Hematopoietic multipotent progenitor cell treated with erythropoietin and hydrocortisone succinate and interleukin-3 and kit ligand, for 8 days (in vitro differentiated cells): ENCODE results near the gene TMEM175.

Source experiments
- DNase-seq: peaks from one replicate; pipeline ENCODE4 v3.0.0-alpha.2; 2015

The TMEM175 gene

DNA sequence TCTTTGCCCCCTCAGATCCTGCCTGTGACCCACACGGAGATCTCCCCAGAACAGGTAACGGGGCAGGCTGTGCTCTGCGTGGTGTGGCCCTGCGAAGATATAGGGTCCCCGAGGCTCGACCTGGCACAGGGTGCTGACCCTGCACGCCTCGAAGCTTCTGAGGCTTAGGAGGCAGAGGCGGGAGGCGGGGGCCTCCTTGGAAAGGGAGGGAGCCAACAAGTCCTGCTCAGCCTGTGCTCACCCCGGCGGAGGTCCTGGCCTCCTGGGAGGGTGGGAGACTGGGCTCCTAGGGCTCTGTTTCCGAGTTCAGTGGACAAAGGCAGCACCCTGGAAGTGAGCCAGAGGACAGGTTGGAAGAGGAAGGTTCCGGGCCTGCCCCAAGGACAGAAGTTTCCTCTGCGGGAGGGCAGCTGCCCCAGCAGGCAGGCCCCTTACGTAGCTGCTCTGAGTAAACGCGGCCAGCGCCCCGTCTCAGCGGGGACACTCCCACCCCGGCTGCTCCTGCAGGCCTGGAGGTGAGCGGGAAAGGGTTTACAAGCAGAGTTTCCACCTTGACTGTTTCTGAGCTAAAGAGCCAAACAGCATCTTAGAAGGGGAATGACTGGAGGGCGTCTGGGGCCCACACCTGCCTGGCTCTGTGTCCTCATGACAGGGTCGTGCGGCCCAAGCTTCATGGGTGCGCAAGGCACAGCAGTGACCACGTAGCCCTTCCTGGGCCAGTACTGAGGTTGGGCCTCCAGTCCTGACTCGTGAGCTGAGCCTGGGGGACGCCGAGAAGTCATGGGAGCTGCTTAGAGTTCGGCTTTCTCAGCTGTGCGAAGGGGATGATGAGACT lies 16.1 kb downstream of the TMEM175 start:
- DNase-seq: no peak

DNA sequence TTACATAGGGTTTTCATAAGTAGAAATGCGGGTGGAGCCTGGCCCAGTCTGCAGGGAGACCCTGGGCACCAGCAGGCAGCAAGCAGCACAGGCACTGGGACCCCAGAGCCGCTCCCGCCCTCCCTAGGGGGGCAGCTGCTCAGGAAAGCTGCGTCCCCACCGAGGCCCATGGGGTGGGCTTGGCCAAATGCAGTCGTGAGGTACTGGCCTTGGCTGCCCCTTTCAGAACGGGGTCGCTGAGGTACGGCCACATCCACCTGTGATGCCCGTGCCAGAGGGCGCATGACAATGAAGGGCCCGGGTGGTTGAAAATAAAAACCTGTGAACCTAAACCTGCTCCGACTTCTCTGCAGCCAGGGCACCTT lies 16.7 kb downstream of the TMEM175 start:
- no peak for DNase-seq

DNA sequence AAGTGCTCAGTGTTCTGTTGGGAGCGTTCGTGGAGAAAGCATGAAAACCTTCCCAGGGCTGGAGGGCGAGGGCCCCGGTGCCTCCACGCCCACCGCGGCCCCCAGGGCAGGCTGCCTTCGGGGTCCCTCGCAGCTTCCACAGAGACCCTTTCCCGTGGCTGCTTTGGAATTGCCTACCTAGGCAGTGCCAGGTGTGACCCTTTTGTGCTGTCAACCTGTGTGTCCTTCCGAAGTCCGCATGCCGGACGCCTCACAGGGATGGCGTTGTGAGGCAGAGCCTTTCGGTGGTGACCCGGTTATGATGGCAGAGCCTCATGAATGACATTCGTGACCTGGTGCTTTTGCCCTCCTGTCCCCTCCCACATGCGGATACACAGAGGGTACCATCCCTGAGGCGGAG lies 17.4 kb downstream of the TMEM175 start:
- no peak for DNase-seq

DNA sequence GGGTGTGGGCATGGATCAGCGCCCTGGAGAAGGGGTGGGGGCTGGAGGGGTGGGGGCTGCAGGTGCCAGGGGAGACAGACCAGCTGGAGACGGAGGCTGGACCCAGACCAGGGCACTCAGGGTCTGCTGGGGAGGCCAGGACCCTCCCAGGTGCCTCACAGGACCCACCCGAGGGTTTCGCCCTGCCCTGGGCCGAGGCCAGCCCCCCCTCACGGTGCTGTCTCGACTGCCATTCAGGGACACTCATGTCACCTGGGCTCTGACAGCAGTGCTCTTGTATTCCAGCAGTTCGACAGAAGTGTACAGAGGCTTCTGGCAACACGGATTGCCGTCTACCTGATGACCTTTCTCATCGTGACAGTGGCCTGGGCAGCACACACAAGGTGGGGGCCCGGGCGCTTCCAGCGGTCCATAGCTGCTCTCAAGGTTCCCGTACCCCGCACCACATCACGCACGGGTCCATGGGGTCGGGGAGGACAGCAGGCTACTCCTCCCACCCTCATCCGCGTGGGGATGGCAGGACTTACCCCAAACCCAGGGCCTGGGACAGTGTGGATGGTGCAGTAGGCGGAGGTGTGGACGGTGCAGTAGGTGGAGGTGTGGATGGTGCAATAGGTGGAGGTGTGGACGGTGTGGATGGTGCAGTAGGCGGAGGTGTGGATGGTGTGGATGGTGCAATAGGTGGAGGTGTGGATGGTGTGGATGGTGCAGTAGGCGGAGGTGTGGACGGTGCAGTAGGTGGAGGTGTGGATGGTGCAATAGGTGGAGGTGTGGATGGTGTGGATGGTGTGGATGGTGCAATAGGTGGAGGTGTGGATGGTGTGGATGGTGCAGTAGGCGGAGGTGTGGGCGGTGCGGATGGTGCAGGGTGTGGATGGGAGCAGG lies 18.1 kb downstream of the TMEM175 start:
- no peak for DNase-seq

DNA sequence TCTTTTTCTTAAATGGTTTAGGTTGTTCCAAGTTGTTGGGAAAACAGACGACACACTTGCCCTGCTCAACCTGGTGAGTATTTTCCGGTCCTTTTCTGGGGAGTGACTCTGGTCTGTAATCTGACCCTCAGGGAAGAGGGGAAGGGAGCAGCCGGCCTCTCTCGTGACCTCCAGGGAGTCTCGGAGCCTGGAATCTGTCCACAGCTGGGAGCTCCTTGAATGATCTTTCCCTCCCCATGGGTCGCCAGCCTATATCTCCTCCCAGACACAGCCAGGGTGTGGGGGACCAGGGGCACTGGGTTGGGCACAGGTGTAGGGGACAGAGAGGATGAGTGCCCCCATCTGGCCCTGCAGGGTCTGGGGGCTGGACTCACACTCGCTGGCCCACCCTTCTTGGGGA lies 18.9 kb downstream of the TMEM175 start:
- no peak for DNase-seq

DNA sequence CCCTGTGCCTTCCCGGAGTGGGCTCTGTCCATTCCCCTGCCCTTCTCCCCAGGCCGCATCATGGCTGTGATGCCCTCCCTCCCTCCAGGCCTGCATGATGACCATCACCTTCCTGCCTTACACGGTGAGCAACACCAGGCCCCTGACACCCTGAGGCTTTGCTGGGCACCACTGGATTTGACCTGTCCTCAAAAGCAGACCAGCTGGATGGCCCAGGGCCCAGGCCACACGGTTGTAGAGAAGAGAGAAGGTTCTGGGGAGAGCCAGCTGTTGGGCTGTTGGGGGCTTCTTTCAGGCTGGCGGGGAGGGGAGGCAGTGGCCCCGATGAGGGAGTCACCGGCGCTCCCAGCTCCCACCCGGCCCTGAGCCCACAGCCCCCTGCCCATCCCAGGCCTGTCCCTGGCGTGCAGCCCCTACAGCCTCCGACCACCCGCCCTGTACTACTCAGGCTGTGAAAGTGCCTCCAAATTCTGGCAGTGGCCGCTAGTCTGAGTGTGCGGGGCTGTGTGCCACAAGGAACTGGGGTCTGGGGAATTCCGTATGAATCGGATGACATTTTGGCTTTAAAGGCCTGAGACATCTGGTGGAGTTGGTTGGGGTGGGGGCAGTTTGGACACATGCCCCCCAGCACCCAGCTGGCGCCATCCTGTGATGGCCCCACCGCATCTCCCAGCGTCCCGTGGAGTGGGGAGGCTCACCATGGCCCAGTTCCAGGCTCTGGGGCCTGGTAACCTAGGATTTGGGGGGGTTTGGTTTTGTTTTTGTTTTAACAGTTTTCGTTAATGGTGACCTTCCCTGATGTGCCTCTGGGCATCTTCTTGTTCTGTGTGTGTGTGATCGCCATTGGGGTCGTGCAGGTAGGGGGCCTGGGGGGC lies 19.6 kb downstream of the TMEM175 start:
- no peak for DNase-seq

DNA sequence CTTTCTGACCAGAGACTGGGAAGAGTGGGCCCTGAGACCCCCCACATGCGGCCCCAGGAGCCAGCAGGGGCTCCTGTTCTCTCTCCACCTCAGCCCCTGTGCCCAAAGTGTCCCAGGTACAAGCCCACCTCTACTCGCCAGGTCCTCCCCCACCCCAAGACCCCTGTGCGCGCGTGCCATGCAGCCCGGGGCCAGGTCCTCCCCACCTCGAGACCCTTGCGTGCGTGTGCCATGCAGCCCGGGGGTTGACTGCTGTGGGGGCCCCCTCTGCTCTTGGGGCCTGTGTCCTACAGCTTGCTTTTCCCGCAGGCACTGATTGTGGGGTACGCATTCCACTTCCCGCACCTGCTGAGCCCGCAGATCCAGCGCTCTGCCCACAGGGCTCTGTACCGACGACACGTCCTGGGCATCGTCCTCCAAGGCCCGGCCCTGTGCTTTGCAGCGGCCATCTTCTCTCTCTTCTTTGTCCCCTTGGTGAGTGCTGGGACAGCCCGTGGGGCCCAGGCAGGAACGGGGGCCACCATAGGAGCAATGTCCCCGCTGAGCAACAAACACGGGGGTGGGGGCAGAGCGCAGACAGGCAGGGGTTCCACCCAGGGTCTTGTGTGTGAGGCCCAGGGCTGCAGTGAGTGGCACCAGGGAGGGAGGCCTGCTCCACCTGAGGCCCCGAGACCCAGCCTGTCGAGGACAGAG lies 20.8 kb downstream of the TMEM175 start:
- DNase-seq: no peak

DNA sequence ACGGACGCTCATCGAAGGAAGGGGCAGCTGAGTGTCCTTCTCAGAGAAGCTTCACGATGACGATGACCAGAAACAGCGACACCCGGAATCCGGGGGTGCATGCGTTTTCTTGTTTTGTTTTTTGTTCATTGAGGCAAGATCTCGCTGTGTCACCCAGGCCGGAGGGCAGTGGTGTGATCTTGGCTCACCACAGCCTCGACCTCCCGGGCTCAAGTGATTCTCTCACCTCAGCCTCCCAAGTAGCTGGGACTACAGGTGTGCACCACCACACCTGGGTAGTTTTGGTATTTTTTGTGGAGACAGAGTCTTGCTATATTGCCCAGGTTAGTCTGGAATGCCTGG lies 21.3 kb downstream of the TMEM175 start:
- no peak for DNase-seq

DNA sequence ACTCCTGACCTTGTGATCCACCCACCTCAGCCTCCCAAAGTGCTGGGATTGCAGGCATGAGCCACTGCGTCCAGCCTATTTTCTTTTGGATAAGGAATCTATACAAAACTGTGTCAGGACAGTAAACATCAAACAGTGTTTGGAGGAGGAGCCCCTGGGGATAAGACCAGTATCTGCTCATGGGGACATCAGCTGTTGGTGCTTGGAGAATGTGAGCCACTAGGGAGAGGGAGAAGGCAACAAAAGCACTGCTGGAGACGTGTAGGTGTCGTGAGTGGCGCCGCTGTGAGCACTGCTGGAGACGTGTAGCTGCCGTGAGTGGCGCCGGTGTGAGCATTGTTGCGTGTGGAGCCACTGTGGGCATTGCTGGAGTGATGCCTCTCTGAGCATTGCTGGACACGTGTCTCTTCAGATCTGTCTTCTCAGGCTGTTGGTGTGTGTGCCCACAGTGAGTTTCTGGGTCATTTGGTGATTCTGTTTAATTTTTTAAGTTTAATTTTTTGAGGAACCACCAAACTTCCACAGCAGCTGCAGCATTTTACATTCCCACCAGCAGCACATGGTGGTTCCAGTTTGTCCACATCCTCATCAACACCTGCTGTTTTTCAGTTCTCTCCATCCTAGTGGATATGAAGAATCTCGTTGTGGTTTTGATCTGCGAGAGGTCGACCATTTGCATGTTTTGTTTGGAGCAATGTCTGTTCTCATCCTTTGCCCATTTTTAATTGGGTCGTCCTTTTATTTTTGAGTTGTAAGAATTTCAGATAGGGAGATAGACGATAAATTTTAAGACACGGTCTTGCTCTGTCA lies 22.2 kb downstream of the TMEM175 start:
- no peak for DNase-seq

DNA sequence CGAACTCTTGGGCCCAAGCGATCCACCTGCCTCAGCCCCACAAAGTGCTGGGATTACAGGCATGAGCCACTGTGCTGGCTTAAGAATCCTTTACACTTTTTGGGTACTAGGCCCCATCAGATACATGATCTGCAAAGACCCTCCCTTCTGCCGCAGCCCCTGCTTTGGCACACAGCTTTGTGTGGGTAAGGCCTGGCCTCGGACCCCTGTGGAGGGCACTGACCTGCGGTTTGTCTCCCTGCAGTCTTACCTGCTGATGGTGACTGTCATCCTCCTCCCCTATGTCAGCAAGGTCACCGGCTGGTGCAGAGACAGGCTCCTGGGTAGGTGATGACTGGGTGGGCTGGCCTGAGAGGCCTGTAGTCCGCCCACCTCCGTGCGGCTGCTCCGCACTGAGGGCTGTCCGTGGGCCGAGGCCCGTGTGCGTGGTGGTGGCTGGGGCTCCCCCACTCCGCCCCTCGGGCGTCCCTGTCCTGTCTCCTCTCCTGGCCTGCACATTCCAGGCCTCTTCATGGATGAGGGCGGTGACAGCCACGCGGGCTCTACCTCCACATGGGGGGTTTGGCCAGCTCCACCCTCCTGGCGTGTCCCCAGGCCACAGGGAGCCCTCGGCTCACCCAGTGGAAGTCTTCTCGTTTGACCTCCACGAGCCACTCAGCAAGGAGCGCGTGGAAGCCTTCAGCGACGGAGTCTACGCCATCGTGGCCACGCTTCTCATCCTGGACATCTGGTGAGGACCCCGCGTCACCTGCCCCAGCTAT lies 23.1 kb downstream of the TMEM175 start:
- DNase-seq: no peak

DNA sequence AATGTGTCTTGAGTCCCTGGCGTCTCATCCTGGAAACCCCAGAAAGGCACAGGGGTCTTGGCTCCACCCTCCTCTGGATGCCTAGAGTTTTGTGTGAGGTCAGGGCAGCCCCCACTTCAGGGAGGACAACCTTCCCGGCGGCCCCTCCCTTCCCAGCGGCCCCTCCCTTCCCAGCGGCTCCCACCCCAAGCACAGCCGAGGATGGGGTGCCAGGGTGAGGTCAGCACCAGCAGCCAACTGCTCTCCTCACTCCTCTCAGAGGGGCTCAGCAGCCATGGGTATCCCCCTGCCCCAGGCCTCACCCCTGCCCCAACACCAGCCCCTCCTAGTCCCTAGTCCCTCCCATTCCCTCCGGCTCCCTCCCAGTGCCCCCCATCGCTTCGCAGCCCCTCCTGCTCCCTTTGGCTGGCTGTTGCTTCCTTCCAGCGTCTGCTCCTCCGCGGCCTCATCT lies 23.7 kb downstream of the TMEM175 start:
- DNase-seq: no peak

DNA sequence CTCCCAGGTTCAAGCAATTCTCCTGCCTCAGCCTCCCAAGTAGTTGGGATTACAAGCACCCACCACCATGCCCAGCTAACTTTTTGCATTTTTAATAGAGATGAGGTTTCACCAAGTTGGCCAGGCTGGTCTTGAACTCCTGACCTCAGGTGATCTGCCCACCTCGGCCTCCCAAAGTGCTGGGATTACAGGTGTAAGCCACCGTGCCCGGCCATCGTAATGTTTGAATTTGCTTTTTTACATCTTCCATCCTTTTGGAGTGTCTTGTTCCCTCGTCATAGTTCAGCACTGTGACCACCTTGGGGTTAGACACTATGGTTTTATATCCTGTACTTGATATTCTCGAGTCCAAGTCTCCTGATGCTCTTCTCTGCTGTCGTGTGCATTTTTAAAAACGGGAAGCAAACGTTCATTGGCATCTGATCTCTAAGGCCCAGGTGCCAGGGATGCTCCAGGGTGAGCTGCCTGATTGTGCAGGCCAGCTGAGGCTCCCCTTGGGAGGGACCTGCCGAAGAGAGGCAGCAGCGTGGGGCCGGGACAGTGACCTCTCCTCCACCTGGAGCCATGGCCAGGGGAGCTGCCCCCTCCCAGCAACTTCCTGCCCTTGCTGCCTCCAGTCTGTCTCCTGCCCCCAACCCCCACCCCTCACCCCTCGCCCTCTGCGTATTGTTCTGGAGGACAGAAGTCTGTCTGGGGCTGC lies 24.4 kb downstream of the TMEM175 start:
- no peak for DNase-seq

DNA sequence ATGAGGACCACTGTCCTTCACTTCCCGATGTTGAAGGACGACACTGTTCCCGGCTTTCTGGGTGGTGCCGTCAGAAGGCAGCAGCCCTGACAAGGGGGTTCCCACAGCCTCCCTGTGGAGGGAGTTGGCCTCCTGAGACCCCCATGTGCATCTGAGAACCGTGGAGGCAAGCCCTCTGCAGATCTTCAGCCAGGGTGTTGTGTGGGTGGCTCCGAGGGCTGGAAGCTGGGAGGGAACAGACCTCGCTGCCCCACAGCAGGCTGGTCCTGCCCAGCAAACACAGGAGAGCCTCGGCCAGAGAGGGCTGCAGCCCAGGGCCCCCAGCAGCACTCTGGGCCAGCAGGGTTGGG lies 24.9 kb downstream of the TMEM175 start:
- DNase-seq: no peak

DNA sequence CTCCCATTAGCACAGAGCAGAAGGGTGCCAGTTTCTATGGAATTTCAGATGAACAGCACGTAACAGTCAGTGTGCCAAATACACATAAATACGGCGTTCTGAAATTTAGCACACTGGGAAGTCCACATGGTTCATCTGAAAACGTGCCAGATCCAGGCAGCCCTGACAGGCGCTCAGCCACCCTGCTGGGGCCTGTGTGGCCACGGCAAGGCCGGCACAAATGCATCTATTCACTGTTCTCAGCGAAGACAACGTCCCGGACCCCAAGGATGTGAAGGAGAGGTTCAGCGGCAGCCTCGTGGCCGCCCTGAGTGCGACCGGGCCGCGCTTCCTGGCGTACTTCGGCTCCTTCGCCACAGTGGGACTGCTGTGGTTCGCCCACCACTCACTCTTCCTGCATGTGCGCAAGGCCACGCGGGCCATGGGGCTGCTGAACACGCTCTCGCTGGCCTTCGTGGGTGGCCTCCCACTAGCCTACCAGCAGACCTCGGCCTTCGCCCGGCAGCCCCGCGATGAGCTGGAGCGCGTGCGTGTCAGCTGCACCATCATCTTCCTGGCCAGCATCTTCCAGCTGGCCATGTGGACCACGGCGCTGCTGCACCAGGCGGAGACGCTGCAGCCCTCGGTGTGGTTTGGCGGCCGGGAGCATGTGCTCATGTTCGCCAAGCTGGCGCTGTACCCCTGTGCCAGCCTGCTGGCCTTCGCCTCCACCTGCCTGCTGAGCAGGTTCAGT lies 25.5 kb downstream of the TMEM175 start:
- DNase-seq: no peak

DNA sequence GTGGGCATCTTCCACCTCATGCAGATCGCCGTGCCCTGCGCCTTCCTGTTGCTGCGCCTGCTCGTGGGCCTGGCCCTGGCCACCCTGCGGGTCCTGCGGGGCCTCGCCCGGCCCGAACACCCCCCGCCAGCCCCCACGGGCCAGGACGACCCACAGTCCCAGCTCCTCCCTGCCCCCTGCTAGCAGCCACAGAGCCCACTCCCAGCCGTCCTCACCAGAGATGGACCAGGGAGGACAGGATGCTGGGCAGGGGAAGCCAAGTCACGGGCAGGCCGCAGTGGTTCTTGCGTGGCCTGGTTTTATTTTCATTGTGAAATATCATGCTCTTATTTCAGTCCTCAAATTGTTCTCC lies 26.0 kb downstream of the TMEM175 start:
- no peak for DNase-seq

DNA sequence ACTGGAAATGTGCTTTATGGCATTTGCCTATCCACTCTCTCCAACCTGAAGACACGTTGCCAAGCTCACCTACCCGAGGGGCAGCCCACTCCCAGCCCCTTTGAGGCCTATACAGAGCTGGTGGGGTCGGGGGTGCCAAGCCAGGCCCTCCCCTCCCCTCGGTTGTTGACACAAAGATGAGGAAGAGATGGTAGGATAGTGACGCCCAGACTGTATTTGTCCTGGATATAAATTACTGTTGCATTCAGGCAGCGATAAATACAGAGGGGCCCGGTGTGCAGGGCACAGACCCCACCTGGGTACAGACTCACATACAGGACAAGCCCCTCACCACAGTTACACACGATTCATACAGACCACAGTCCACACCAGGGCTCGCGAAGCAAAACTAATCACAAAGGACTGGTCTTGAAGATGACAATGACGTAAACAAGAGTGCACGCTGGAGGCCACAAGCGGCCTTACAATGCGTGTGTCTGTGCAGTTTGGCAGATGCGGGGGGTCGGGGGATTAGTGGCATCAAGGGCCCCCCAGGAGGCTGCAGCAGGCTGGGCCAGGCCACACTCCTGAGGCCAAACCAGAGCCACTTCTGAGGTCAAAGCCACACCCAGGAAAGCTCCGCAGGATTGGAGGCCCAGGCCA lies 26.6 kb downstream of the TMEM175 start:
- no peak for DNase-seq

DNA sequence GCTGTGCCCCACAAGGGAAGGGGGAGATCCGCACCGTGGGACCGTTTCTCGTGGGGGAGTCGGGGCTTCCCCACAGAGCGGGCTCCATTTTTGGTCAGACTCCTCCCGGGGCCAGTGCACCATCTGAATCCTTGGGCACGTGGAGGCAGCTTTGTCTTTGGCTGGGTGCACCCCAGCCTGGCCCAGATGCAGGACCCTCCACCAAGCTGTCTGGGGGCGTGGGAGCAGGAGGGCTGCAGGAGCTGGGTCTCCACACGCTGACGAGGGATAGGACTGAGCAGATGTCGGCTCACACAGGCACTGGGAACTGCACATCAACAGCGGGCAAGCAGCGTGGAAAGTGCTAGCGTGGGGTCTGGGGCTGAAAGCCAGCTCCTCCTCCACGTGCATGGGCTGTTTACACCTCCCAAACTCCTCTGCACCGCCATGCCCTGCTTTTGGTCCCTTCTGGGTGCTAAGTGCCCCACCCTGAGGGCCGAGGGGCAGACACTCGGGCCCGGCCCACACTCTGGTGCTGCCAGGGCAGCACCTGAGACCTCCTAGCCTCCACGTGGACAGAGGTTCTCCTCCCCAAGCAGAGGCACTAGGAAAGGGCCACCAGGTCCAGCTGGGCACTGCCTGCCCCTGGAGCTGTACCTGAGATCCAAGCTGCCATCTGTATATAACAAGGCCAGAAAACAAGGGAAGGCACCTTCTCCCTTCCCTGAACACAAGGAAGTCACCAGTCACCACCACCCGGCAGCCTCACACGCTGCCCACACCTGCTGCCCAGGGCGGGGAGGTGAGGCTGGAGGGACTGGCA lies 27.3 kb downstream of the TMEM175 start:
- DNase-seq: no peak

DNA sequence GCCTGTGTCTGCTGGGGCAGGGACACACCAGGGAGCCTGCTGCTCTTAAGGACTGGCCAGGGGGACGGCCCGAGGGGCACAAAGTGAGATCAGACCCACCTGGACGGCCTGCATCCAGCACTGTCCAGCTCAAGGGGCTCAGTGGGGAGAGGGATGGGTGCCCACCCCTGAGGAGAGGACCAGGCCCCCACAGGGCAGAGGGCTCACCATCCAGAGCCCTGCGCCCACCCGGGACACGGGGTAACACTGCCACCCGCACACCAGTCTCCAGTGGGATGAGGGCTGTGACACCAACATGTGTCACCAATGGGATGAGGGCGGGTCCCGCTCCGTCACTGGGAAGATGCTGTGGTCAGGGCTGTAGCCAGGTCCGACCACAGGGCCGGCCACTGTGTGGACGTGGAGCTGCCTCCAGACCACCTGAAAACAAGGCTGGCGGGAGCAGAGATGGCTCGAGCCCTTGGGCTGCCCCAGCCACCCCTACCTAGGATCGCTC lies 27.9 kb downstream of the TMEM175 start:
- no peak for DNase-seq
